K562 (cell line): ENCODE measurements around the gene GARNL3. TPM values are rescaled to one million over a fixed set of nuclear protein-coding genes. Genes with fewer than 3 reads are reported as not detected.

Experiments
- ATAC-seq: fragments of 200-7000 bp; cut with Tn5 transposase; 3 replicates; pipeline ENCODE4 v1.9.1; 2020; ENCODE audit warnings: moderate library complexity
- BruUV-seq: library from RNA; stranded (reverse); fragments of 400-500 nt; replicated peaks from 2 replicates; lab custom pipeline; 2021; lab: Mats Ljungman, UMichigan
- CTCF ChIA-PET: fragments of 300-600 bp; formaldehyde crosslinking; extraction: SDS; loops from one replicate; lab custom pipeline; 2021; ENCODE audit warnings: low intra/inter-chr PET ratio; lab: Yijun Ruan, JAX
- POLR2A ChIA-PET: fragments of 300-600, 350-650 bp; sonication (Branson Sonifier 250); formaldehyde crosslinking; extraction: SDS; loops from one replicate; lab custom pipeline; 2021; ENCODE audit warnings: antibody characterized with exemption, inconsistent platforms; lab: Yijun Ruan, JAX
- DNase-seq, 4 experiments: peaks; one replicate each; pipeline versions ENCODE4 v3.0.0 to v3.0.0-alpha.2; 2011 to 2018; ENCODE audit warnings: low spot score in 3 of 4, mixed read lengths in 3 of 4; ENCODE audit errors: extremely low read depth in 1 of 4
- FAIRE-seq: peaks from 2 replicates; lab custom pipeline; 2011; peaks lifted over from hg19 to GRCh38; lab: Jason Lieb, UNC
- H2AFZ ChIP-seq: 2 replicates; pipeline ENCODE4 v1.6.0; 2011; ENCODE audit warnings: low read depth, low read length, control low read depth, inconsistent platforms
- H3K27ac ChIP-seq: fragments of 200-600 bp; 3 replicates; pipeline ENCODE4 v1.8.0; 2011; ENCODE audit warnings: low read depth, mild to moderate bottlenecking, control low read depth, inconsistent platforms, low read length, moderate library complexity, mixed read lengths; ENCODE audit errors: extremely low read depth
- H3K27me3 ChIP-seq, 2 experiments: fragments of 300-600 bp in 1 of 2; 2 replicates in 1 of 2; 3 replicates in 1 of 2; pipeline versions ENCODE4 v1.6.0 to v1.8.0; 2011; ENCODE audit warnings: inconsistent platforms in 2 of 2, low read length in 2 of 2, mild to moderate bottlenecking in 1 of 2, mixed read lengths in 1 of 2, moderate library complexity in 1 of 2; ENCODE audit not compliant: control insufficient read depth in 2 of 2, insufficient read depth in 2 of 2
- H3K36me3 ChIP-seq: fragments of 300-600 bp; 3 replicates; pipeline ENCODE4 v1.8.0; 2011; ENCODE audit warnings: mild to moderate bottlenecking, low read length, inconsistent platforms; ENCODE audit not compliant: control insufficient read depth, insufficient read depth
- H3K4me1 ChIP-seq, 2 experiments: fragments of 200-600 bp in 1 of 2; replicated peaks in 1 of 2; 2 replicates in 1 of 2; 3 replicates in 1 of 2; pipeline versions ENCODE4 v1.5.1 to v1.8.0; 2011; ENCODE audit warnings: inconsistent platforms in 2 of 2, low read length in 2 of 2, mild to moderate bottlenecking in 1 of 2, mixed read lengths in 1 of 2, moderate library complexity in 1 of 2; ENCODE audit not compliant: control insufficient read depth in 2 of 2, insufficient read depth in 2 of 2
- H3K4me2 ChIP-seq: 2 replicates; pipeline ENCODE4 v1.6.1; 2011; ENCODE audit warnings: low read length, control low read depth, inconsistent platforms, mixed read lengths; ENCODE audit not compliant: insufficient read depth
- H3K4me3 ChIP-seq: fragments of 200-600 bp; sonication (generic), shearing (Covaris generic); 2 replicates; pipeline ENCODE4 v1.5.1; 2016; ENCODE audit warnings: control low read depth, inconsistent platforms
- H3K79me2 ChIP-seq: fragments of 200-600 bp; 3 replicates; pipeline ENCODE4 v1.8.0; 2011; ENCODE audit warnings: low read length, inconsistent platforms; ENCODE audit not compliant: control insufficient read depth, insufficient read depth
- H3K9ac ChIP-seq, 2 experiments: 2 replicates each; pipeline versions ENCODE4 v1.6.0 to v1.6.1; 2011; ENCODE audit warnings: low read depth in 2 of 2, low read length in 2 of 2, control low read depth in 1 of 2, inconsistent platforms in 1 of 2, mild to moderate bottlenecking in 1 of 2, mixed read lengths in 1 of 2; ENCODE audit not compliant: insufficient read depth in 1 of 2
- H3K9me1 ChIP-seq: one replicate; pipeline ENCODE4 v1.6.0; 2011; ENCODE audit warnings: inconsistent platforms, mild to moderate bottlenecking, low read length, moderate library complexity; ENCODE audit not compliant: control insufficient read depth, insufficient read depth
- H3K9me3 ChIP-seq: replicated peaks from 2 replicates; pipeline ENCODE4 v1.5.1; 2011; ENCODE audit warnings: low read depth, low read length, inconsistent platforms; ENCODE audit not compliant: control insufficient read depth, insufficient read depth
- H4K20me1 ChIP-seq: replicated peaks from 2 replicates; pipeline ENCODE4 v1.6.1; 2011; ENCODE audit warnings: low read length, inconsistent platforms, mixed read lengths; ENCODE audit not compliant: control insufficient read depth, insufficient read depth
- FOSL1 ChIP-seq: fragments of 200-800 bp; sonication (Bioruptor generic); conservative IDR thresholded peaks from 2 replicates; pipeline ENCODE4 v1.6.1; 2016; ENCODE audit warnings: missing genetic modification characterization, missing compliant biosample characterization
- JUND ChIP-seq, 2 experiments: IDR thresholded peaks; 2 replicates in 1 of 2; 3 replicates in 1 of 2; pipeline ENCODE4 v1.6.1; 2011; ENCODE audit warnings: borderline replicate concordance in 2 of 2, low read depth in 2 of 2, low read length in 2 of 2, improper control_type of control experiment in 1 of 2, missing biosample characterization in 1 of 2, missing genetic modification characterization in 1 of 2, missing genetic modification reagents in 1 of 2
- NFIC ChIP-seq: fragments of 450-650 bp; IDR thresholded peaks from 2 replicates; pipeline ENCODE4 v1.6.1; 2017; ENCODE audit warnings: mild to moderate bottlenecking, inconsistent platforms
- NFIX ChIP-seq: fragments of 250-450 bp; sonication (Bioruptor Pico); IDR thresholded peaks from 2 replicates; pipeline ENCODE4 v1.4.0; 2020; ENCODE audit warnings: low read depth, mild to moderate bottlenecking, moderate library complexity
- RB1 ChIP-seq: fragments of 450-650 bp; IDR thresholded peaks from 2 replicates; pipeline ENCODE4 v1.6.1; 2017; ENCODE audit warnings: low read depth, mild to moderate bottlenecking
- SMAD1 ChIP-seq: fragments of 150-350 bp; IDR thresholded peaks from 2 replicates; pipeline ENCODE4 v1.6.1; 2014; ENCODE audit warnings: low read length, low read depth; ENCODE audit not compliant: partially characterized antibody
- TSC22D4 ChIP-seq: fragments of 450-650 bp; IDR thresholded peaks from 2 replicates; pipeline ENCODE4 v1.6.1; 2016; ENCODE audit warnings: missing genetic modification characterization, missing biosample characterization, control low read depth
- WGBS: fragments of 100-300 bp; shearing (Covaris generic); methylation state at CpG from one replicate; pipeline ENCODE4 v1.1.6; 2016; ENCODE audit warnings: low coverage, mixed read lengths; ENCODE audit not compliant: insufficient coverage; ENCODE audit errors: missing lambda C conversion rate; 5-methylcytosine and 5-hydroxymethylcytosine counted together
- in situ Hi-C: fragments of 300-500 bp; cut with MboI; formaldehyde crosslinking; loops from 4 replicates; pipeline ENCODE4 v1.15.0; 2018; ENCODE audit warnings: inconsistent platforms, mixed read lengths
- intact Hi-C: fragments of 100-400 bp; cut with micrococcal nuclease; formaldehyde crosslinking; loops from 2 replicates; pipeline ENCODE4 v1.14.2; 2022
- polyA plus RNA-seq, 8 experiments: library from polyadenylated mRNA; depleted of rRNA in 4 of 8; stranded (reverse) in 5 of 8; unstranded in 3 of 8; fragments of >200 nt; fragmentation: Nextera tagmentation in 2 of 8; fragmentation: Illumina TruSeq in 1 of 8; extraction: Ambion mirVana in 2 of 8; extraction: Trizol in 1 of 8; gene quantifications; 2 replicates each; pipeline versions ENCODE4 v1.2.1 to v1.2.3, GENCODE V29; 2011 to 2014; ENCODE audit warnings: inconsistent platforms in 1 of 8, missing spikeins in 1 of 8
- total RNA-seq, 7 experiments: library from RNA; depleted of rRNA in 6 of 7; stranded (reverse); fragments of >200 nt in 6 of 7; fragmentation: Illumina TruSeq in 2 of 7; extraction: Trizol in 2 of 7; gene quantifications; 2 replicates each; pipeline versions ENCODE4 v1.2.1 to v1.2.3, GENCODE V29; 2011 to 2021; ENCODE audit warnings: low replicate concordance in 1 of 7

The GARNL3 gene
- total and polyA plus RNA-seq, 9 of the 15 experiments (the other 6 are each of a cell fraction or from before 2014, with no cell fraction given): 0.35 to 2.7 (median 1.6) TPM

- H2AFZ ChIP-seq: no peak overlapping the region
- H3K4me1 ChIP-seq: no peaks in the 10 kb centered on the region
- ChIA-PET POLR2A (interaction anchor here (1.2 kb wide), 1 partner anchor 10 kb away, joined by 4 read pairs; no protein-coding TSS in a partner anchor), CTCF (no interaction called here)
- 23% methylated on average over 1 of the region's 1 CpG for WGBS
- ATAC-seq (no peak), DNase-seq (no peak), FAIRE-seq (no peak)
- in situ Hi-C loops: no loop called here
- no peak overlapping the region for H3K4me3 ChIP-seq
- BruUV-seq: no TSS peak
- no peaks in the 10 kb centered on the region for H3K9me1 ChIP-seq
- H3K9me3 ChIP-seq: no peaks in the 10 kb centered on the region
- TF ChIP-seq NFIC (peak; percentile 96), RB1 (no peak), NFIX (CRISPR knock-in tag) (peak; percentile 94), SMAD1 (peak; percentile 55)
- no peak overlapping the region for H3K27ac ChIP-seq
- H3K27me3 ChIP-seq: peaks cover 3 to 9% of the 10 kb centered on the region in 2 experiments; a peak in 2 of 5 replicates
- no peak overlapping the region for H3K9ac ChIP-seq
- no peaks in the 10 kb centered on the region for H3K36me3 ChIP-seq
- H3K4me2 ChIP-seq: no peak overlapping the region
- no peaks in the 10 kb centered on the region for H4K20me1 ChIP-seq
- intact Hi-C loops: no loop called here
- no peaks in the 10 kb centered on the region for H3K79me2 ChIP-seq
Observed at GRCh38 chr9:127277770-127278169, 13.2 kb downstream of the GARNL3 start.

DNA sequence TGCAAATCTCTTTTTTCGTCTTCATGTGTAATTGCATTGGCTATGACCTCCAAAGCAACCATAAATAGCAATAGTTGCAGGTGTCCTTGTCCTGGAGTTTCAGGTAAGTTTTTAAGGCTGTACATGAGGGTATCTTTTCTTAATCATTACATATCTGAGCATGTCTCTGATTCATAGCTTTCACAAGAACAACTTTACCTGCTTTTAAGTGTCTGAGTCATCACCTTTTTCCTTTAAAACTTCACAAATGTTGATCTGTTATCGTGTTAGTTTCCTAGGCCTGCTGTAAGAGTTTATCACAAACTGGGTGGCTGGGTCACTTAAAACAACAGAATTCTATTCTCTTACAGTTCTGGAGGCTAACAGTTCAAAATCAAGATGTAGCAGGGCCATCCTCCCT lies 13.8 kb downstream of the GARNL3 start:
- no peak overlapping the region for H3K4me2 ChIP-seq
- POLR2A ChIA-PET: no interaction called here
- intact Hi-C loops: no loop called here
- DNase-seq (no peak), FAIRE-seq (no peak), ATAC-seq (no peak)
- no peaks in the 10 kb centered on the region for H3K9me3 ChIP-seq
- no peaks in the 10 kb centered on the region for H3K36me3 ChIP-seq
- CTCF ChIA-PET: no interaction called here
- H2AFZ ChIP-seq: no peak overlapping the region
- H3K79me2 ChIP-seq: no peaks in the 10 kb centered on the region
- no peak overlapping the region for H3K9ac ChIP-seq
- H3K27ac ChIP-seq: no peak overlapping the region
- H4K20me1 ChIP-seq: no peaks in the 10 kb centered on the region
- H3K9me1 ChIP-seq: no peaks in the 10 kb centered on the region
- 0 out of 2 replicates have a peak, but pooled peaks have one; percentile 8 for TF ChIP-seq JUND (IDR thresholded peaks at IDR 0.05; ENCODE audit: borderline replicate concordance, low read depth, low read length)
- no peak for TF ChIP-seq JUND (tag; IDR thresholded peaks at IDR 0.05; ENCODE audit: borderline replicate concordance, low read depth, low read length)
- 0 out of 2 replicates have a peak, but pooled peaks have one; percentile 31 for TF ChIP-seq FOSL1 (tag)
- TF ChIP-seq TSC22D4 (tag): no peak
- TF ChIP-seq, all 486 proteins: peak for 2
- no peaks in the 10 kb centered on the region for H3K4me1 ChIP-seq
- H3K4me3 ChIP-seq: no peak overlapping the region
- in situ Hi-C loops: no loop called here
- WGBS: 3% methylated on average over 2 of the region's 2 CpGs
- H3K27me3 ChIP-seq: peaks cover 0 to 9% of the 10 kb centered on the region in 2 experiments; a peak in 2 of 5 replicates
- BruUV-seq: no TSS peak
